ENCODE results near the gene OXTR.

OXTR gene

DNA sequence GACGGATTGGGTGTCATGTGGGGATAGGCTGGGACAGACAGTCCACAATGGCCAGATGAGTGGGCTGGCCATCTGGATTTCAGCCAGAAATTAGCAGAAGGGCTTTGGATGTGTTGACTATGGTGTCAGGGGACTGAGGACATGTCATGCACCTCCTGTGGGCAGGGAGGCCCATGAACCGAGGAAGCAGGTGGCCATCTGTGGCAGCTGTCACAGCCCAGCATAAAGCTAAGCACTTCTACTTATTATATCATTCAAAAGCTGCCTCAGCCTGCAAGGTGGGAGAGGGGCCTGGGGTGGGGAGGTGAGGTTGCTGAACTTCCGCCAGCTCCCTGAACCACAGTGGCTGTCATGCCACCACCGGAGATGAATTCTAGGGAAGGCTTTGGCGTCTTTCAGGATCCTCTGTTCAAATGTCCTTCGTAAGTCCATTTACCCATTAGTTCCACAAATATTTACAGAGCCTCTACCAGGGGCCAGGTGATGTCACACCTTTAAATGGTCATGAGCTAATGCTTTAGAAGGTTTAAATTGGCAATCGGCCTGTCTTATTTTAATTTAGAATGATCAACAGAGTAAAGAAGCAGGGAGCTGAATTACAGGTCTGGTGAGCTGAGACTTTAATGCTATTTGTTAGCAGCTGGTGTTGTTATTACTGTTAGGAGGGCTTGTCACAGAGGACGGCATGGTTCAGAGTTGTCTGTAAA is 59.5 kb downstream of the OXTR start:
- DNase-seq = no peak

DNA sequence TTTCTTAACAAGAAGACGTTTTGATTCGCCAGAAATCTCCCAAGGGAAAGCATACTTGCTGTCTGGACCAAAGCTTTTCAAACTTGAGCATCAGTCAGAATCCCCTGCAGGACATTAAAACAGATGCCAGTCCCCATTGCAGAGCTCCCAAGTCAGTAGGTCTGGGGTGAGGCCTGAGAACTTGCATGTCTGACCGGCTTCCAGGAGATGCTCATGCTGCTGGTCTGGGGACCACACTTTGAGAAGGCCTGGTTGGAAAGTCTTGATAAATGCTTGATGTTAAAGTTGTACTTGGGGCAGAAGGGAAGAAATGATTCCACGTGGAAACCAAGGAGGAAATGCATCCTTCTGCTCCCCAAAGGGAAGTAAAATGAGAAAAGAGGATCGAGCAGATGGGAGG is 60.1 kb downstream of the OXTR start:
- no peak for DNase-seq

DNA sequence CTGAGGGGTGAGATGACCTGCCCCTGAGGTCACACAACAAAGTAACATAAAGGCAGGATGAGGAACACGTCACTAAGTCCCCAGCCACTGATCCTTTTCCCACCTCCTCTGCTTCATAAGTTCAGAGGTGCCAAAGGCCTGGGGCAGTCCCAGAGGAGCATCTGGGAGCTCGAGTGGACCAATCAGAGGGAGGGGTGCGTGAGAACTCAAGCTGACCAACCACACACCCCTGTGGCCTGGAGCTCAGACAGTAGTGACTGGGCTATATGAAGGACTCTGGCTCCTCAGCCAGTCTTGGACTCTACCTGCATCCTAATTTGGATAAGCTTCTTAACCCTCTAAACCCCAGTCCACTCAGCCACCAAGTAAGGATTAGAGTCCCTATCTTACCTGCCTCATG is 63.8 kb downstream of the OXTR start:
- no peak for DNase-seq

DNA sequence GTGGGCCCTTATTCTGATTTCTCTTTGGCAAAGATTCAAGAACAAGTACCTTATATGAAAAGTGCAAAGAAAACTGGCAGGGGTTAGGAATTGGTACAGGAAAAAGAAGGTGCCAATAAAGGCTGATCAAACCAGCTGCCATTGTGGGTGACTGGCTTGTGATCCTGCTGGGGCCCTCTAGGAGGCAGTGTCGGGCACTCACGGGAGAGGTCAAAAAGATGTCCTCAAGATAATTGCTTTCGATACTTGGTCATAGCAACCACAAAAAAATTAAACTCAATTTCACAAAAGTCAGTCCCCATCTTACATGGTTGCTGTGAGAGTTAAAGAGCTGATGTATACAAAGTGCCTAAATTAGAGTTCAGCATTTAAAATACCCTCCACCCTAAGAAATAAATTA is 66.9 kb downstream of the OXTR start:
- no peak for DNase-seq

Data from activated CD4-positive, alpha-beta T cell treated with anti-CD3 and anti-CD28 coated beads for 1 hour (primary cell).